K562 (cell line): ENCODE results near the gene WNK2.

Source experiments
- EHMT2 ChIP-seq: fragments of 450-650 bp; IDR thresholded peaks from 2 replicates; pipeline ENCODE4 v1.6.1; 2018; ENCODE audit warnings: antibody characterized with exemption
- EP300 ChIP-seq: IDR thresholded peaks from 2 replicates; pipeline ENCODE4 v1.6.1; 2012; ENCODE audit warnings: low read length, improper control_type of control experiment
- FOXK2 ChIP-seq, 2 experiments: fragments of 450-650 bp; IDR thresholded peaks in 1 of 2; conservative IDR thresholded peaks in 1 of 2; 2 replicates each; pipeline ENCODE4 v1.6.1; 2016; ENCODE audit warnings: low read depth in 2 of 2, mild to moderate bottlenecking in 1 of 2
- FOXM1 ChIP-seq, 2 experiments: fragments of 450-650 bp in 1 of 2; sonication (generic) in 1 of 2; formaldehyde crosslinking in 1 of 2; IDR thresholded peaks; 2 replicates each; pipeline versions ENCODE4 v1.6.1 to v1.9.0; 2017 to 2022; ENCODE audit warnings: low read depth in 2 of 2, mild to moderate bottlenecking in 2 of 2, missing genetic modification reagents in 1 of 2, moderate library complexity in 1 of 2
- GTF2F1 ChIP-seq: IDR thresholded peaks from 2 replicates; pipeline ENCODE4 v1.6.1; 2011; ENCODE audit warnings: low read depth, low read length, improper control_type of control experiment
- MEIS2 ChIP-seq: fragments of 450-650 bp; IDR thresholded peaks from 2 replicates; pipeline ENCODE4 v1.6.1; 2014; ENCODE audit warnings: mild to moderate bottlenecking; ENCODE audit not compliant: partially characterized antibody
- NFE2L1 ChIP-seq: fragments of 450-650 bp; IDR thresholded peaks from 2 replicates; pipeline ENCODE4 v1.6.1; 2016; ENCODE audit warnings: missing genetic modification characterization, low read depth, mild to moderate bottlenecking, missing compliant biosample characterization, moderate library complexity, borderline replicate concordance
- RBM17 ChIP-seq: fragments of 200-400 bp; formaldehyde crosslinking; IDR thresholded peaks from 2 replicates; pipeline ENCODE4 v1.6.1; 2017; ENCODE audit warnings: low read depth, mild to moderate bottlenecking, low read length, borderline replicate concordance
- SAFB ChIP-seq: fragments of 200-400 bp; formaldehyde crosslinking; IDR thresholded peaks from 2 replicates; pipeline ENCODE4 v1.6.1; 2017; ENCODE audit warnings: low read depth, low read length, borderline replicate concordance
- SNIP1 ChIP-seq: fragments of 450-650 bp; IDR thresholded peaks from 2 replicates; pipeline ENCODE4 v1.7.1; 2017; ENCODE audit warnings: low read depth, mild to moderate bottlenecking
- TF ChIP-seq, protein P1 (sequence below): fragments of 450-650 bp; IDR thresholded peaks from 2 replicates; pipeline ENCODE4 v1.6.1; 2016

- TF ChIP-seq, protein P1, sequence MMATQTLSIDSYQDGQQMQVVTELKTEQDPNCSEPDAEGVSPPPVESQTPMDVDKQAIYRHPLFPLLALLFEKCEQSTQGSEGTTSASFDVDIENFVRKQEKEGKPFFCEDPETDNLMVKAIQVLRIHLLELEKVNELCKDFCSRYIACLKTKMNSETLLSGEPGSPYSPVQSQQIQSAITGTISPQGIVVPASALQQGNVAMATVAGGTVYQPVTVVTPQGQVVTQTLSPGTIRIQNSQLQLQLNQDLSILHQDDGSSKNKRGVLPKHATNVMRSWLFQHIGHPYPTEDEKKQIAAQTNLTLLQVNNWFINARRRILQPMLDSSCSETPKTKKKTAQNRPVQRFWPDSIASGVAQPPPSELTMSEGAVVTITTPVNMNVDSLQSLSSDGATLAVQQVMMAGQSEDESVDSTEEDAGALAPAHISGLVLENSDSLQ = no peak
- TF ChIP-seq RBM17 (no peak), EHMT2 (no peak), FOXM1 (IDR thresholded peaks at IDR 0.05; ENCODE audit: low read depth) (no peak), FOXM1 (CRISPR knock-in tag; IDR thresholded peaks at IDR 0.05; ENCODE audit: low read depth) (no peak), NFE2L1 (tag) (no peak), SAFB (no peak), MEIS2 (no peak), FOXK2 (conservative IDR thresholded peaks at IDR 0.05 in 1 of 2, IDR thresholded peaks at IDR 0.05 in 1 of 2; ENCODE audit: low read depth in 2 of 2) (no peak), GTF2F1 (no peak), EP300 (no peak), SNIP1 (no peak)
These were observed 46.7 kb downstream of the WNK2 start for GRCh38 chr9:93230601-93231000.
